ENCODE measurements around the gene ATP6V0E2. TPM values are rescaled to one million over a fixed set of nuclear protein-coding genes. Genes with fewer than 3 reads are reported as not detected.
"Not testable (repeated sequence)": the region's sequence is repeated elsewhere in the genome, so short reads cannot be mapped to it uniquely, and the experiment has no call there.

ATP6V0E2 gene
- total RNA-seq, 3 donors from 2014 or later: 12.7 to 23.7 (median 20.9) TPM

- TF ChIP-seq CTCF (IDR thresholded peaks at IDR 0.05): no peak
- no peak for ATAC-seq
- intact Hi-C loops (cut with DNase I, micrococcal nuclease): no loop called here
- Histone ChIP-seq H3K36me3 (ENCODE audit: low read depth) (no peaks in the 10 kb centered on the region), H3K4me1 (ENCODE audit: low read depth) (peaks cover 9% of the 10 kb centered on the region), H3K9me3 (no peaks in the 10 kb centered on the region), H3K4me3 (no peak overlapping the region)
- DNase-seq: no peak
Observed at GRCh38 chr7:149885191-149886017, 11.6 kb downstream of the ATP6V0E2 start.

- Histone ChIP-seq H3K9me3 (no peaks in the 10 kb centered on the region), H3K4me1 (ENCODE audit: low read depth) (peaks cover 9% of the 10 kb centered on the region), H3K36me3 (ENCODE audit: low read depth) (no peaks in the 10 kb centered on the region), H3K4me3 (no peak overlapping the region)
- no peak for TF ChIP-seq CTCF (IDR thresholded peaks at IDR 0.05)
- ATAC-seq: no peak
- no peak for DNase-seq
- intact Hi-C loops (cut with DNase I, micrococcal nuclease): no loop called here
Observed at GRCh38 chr7:149886018-149886415, 12.2 kb downstream of the ATP6V0E2 start.

DNA sequence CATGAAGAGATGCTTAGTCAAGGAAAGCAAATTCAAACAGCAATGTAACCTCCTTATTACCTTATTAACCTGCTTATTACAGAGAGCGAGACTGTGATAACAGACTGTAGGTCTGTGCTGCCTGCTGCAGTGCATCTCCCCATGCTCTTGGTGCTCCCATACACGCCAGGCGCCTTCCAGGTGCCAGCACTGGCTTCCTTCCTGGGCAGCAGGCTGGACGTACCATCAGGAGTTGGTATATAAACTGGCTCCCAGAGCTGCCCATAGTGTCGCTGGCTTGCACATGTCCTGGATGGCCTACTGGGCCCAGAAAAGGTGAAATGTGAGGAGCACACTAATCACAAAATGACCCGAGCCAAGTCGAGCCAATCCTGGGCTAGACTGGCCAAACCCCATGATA is 13.5 kb downstream of the ATP6V0E2 start:
- intact Hi-C loops (cut with DNase I, micrococcal nuclease): no loop called here
- ATAC-seq (no peak), DNase-seq (no peak)
- Histone ChIP-seq H3K4me3 (no peak overlapping the region), H3K9me3 (no peaks in the 10 kb centered on the region), H3K36me3 (ENCODE audit: low read depth) (no peaks in the 10 kb centered on the region), H3K4me1 (ENCODE audit: low read depth) (peaks cover 9% of the 10 kb centered on the region)
- TF ChIP-seq CTCF (IDR thresholded peaks at IDR 0.05): no peak

DNA sequence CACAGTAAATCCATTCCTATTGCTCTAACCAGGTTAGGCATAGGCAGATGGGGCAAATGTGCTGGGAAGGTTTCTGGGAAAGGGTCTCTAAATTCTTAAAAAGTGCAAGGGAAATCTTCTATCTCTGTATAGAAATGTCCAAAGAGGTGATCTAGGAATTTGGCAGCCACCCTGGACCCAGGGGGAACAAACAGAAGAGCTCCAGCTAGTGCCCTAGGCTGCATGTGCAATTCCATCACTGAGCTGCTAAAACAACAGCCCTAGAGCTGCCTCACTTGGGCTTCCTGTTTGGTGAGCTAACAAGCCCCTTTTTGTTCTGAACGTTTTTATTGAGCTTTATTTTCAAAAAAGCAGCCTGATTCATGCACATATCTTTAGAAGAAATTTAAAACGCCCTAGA is 16.9 kb downstream of the ATP6V0E2 start:
- H3K4me3 ChIP-seq; intact Hi-C loops (cut with DNase I, micrococcal nuclease); ATAC-seq; H3K4me1 ChIP-seq (ENCODE audit: low read depth); DNase-seq; H3K9me3 ChIP-seq; H3K36me3 ChIP-seq (ENCODE audit: low read depth): not testable (repeated sequence)

- ATAC-seq; H3K4me1 ChIP-seq (ENCODE audit: low read depth); intact Hi-C loops (cut with DNase I, micrococcal nuclease); H3K4me3 ChIP-seq; H3K36me3 ChIP-seq (ENCODE audit: low read depth); DNase-seq; H3K9me3 ChIP-seq: not testable (repeated sequence)
Observed at GRCh38 chr7:149894957-149895356, 21.2 kb downstream of the ATP6V0E2 start.

DNA sequence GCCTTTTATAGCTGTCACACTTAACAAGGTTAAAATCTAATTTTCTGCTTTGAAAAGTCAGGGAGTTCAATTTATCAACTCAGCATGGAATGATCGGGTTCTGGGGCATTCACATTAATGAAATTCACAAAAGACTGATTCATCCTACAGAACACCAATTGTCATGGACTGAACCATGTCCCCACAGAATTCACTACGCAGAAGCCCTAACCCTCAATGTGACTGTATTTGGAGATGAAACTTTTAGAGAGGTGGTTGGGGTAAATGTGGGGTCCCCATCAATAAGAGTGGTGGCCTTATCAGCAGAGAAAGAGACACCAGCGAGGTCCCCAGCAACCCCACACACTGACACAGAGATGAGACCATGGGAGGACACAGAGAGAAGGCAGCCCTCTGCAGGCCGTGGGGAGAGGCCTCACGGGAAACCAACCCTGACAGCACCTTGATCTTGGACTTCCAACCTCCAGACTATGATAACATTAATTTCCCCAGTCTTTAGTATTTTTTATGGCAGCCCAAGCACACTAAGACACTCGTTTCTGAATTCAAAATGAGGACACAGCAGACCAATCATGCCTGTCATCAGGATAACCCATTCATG is 34.1 kb downstream of the ATP6V0E2 start:
- H3K9me3 ChIP-seq; H3K36me3 ChIP-seq (ENCODE audit: low read depth); H3K4me3 ChIP-seq; H3K4me1 ChIP-seq (ENCODE audit: low read depth); ATAC-seq; DNase-seq; intact Hi-C loops (cut with DNase I, micrococcal nuclease): not testable (repeated sequence)

GRCh38 chr7:149910219-149910618 is 36.5 kb downstream of the ATP6V0E2 start:
- intact Hi-C loops (cut with DNase I, micrococcal nuclease); H3K36me3 ChIP-seq (ENCODE audit: low read depth); H3K9me3 ChIP-seq; H3K4me1 ChIP-seq (ENCODE audit: low read depth); H3K4me3 ChIP-seq; ATAC-seq; DNase-seq: not testable (repeated sequence)

DNA sequence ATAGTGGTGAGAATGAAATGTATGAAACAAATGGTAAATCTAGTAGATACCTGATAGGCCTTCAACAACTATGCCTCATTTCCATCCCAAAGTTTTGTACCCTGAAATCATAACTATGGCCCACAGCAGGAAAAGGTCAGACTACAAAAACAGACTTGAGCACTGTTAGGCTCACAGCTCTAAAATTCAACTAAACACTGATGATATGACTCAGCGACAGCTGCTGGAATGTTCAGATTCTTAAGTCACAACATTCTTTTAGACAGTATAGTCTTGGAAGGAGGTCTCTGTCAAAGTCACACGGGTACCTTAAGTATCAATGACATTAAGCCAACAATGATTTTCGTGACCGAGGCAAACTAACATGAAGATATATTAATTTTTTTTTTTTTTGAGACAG is 38.4 kb downstream of the ATP6V0E2 start:
- H3K9me3 ChIP-seq; H3K4me1 ChIP-seq (ENCODE audit: low read depth); ATAC-seq; intact Hi-C loops (cut with DNase I, micrococcal nuclease); H3K4me3 ChIP-seq; H3K36me3 ChIP-seq (ENCODE audit: low read depth); DNase-seq: not testable (repeated sequence)

DNA sequence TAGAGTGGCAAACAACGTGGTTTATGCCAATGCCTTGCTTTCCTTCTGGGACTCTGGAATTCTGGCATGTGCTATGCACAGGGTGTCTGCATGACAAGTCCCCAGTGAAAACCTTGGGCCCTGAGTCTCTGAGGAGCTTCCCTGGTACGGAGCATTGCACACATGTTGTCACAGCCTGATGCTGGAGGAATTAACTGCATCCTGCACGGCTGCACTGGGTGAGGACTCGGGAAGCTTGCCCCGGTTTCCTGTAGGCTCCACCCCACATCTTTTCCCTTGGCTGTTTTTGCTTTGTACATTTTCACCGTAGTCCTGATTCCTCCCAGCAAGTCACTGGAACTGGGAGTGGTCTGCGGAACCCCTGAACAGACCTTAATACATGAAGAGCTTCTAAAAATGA is 52.6 kb downstream of the ATP6V0E2 start:
- H3K9me3 ChIP-seq; intact Hi-C loops (cut with DNase I, micrococcal nuclease); ATAC-seq; H3K4me1 ChIP-seq (ENCODE audit: low read depth); DNase-seq; H3K36me3 ChIP-seq (ENCODE audit: low read depth); H3K4me3 ChIP-seq: not testable (repeated sequence)
